NCI-H2196 treated with DMSO at 0.1 percent for 48 hours (cell line): ENCODE data around the gene TMEM30A.

Experiments used
- DNase-seq: peaks from one replicate; lab custom pipeline; 2025; ENCODE audit not compliant: unreplicated experiment; lab: John Stamatoyannopoulos, UW

Gene TMEM30A

GRCh38 chr6:75220357-75220756 is 64.2 kb downstream of the TMEM30A start:
- DNase-seq: no peak

GRCh38 chr6:75219263-75219662 is 65.3 kb downstream of the TMEM30A start:
- DNase-seq: no peak

- DNase-seq: no peak
Observed at GRCh38 chr6:75217193-75217592, 67.4 kb downstream of the TMEM30A start.

- DNase-seq: no peak
Observed at GRCh38 chr6:75215291-75215690, 69.3 kb downstream of the TMEM30A start.

GRCh38 chr6:75213732-75214131 is 70.9 kb downstream of the TMEM30A start:
- no peak for DNase-seq

GRCh38 chr6:75213112-75213511 is 71.5 kb downstream of the TMEM30A start:
- no peak for DNase-seq

GRCh38 chr6:75211920-75212590 is 72.5 kb downstream of the TMEM30A start:
- no peak for DNase-seq

GRCh38 chr6:75210885-75211739 is 73.5 kb downstream of the TMEM30A start:
- peak; percentile 19 for DNase-seq

GRCh38 chr6:75209184-75209723 is 75.3 kb downstream of the TMEM30A start:
- no peak for DNase-seq

GRCh38 chr6:75208298-75209183 is 76.1 kb downstream of the TMEM30A start:
- DNase-seq: peak; percentile 44

GRCh38 chr6:75206576-75207342 is 77.8 kb downstream of the TMEM30A start:
- no peak for DNase-seq

GRCh38 chr6:75205776-75206575 is 78.6 kb downstream of the TMEM30A start, which contains the start of gene COL12A1:
COL12A1 (minus strand) TSS chr6:75206053; CDS start chr6:75202792, 3,261 bp downstream.
- DNase-seq: no peak

GRCh38 chr6:75204959-75205775 is 79.4 kb downstream of the TMEM30A start:
- DNase-seq: no peak

- DNase-seq: no peak
Observed at GRCh38 chr6:75204217-75204958, 80.2 kb downstream of the TMEM30A start.

- no peak for DNase-seq
Observed at GRCh38 chr6:75203721-75204120, 80.9 kb downstream of the TMEM30A start.
